Measurements from ENCODE around the gene OTULIN. TPM values are rescaled to one million over a fixed set of nuclear protein-coding genes. Genes with fewer than 3 reads are reported as not detected.

OTULIN gene
- total and polyA plus RNA-seq, 2 of the 8 experiments (the other 6 are each of a cell fraction or from before 2014, with no cell fraction given), result 5.2 to 34.8 TPM

DNA sequence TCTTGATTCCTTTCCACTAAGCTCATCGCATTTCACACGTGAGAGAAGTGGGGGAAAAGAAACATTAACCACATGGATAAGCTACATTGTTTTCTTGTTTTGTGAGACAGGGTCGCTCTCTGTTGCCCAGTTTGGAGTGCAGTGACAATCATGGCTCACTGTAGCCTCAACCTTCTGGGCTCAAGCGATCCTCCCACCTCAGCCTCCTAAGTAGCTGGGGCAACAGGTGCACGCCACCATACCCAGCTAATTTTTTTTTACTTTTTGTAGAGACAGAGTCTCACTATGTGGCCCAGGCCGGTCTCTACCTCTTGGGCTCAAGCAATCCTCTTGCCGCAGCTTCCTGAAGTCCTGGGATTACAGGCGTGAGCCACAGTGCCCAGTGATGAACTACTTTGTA is 2.8 kb downstream of the OTULIN start (continued):
- TF ChIP-seq, protein P1, sequence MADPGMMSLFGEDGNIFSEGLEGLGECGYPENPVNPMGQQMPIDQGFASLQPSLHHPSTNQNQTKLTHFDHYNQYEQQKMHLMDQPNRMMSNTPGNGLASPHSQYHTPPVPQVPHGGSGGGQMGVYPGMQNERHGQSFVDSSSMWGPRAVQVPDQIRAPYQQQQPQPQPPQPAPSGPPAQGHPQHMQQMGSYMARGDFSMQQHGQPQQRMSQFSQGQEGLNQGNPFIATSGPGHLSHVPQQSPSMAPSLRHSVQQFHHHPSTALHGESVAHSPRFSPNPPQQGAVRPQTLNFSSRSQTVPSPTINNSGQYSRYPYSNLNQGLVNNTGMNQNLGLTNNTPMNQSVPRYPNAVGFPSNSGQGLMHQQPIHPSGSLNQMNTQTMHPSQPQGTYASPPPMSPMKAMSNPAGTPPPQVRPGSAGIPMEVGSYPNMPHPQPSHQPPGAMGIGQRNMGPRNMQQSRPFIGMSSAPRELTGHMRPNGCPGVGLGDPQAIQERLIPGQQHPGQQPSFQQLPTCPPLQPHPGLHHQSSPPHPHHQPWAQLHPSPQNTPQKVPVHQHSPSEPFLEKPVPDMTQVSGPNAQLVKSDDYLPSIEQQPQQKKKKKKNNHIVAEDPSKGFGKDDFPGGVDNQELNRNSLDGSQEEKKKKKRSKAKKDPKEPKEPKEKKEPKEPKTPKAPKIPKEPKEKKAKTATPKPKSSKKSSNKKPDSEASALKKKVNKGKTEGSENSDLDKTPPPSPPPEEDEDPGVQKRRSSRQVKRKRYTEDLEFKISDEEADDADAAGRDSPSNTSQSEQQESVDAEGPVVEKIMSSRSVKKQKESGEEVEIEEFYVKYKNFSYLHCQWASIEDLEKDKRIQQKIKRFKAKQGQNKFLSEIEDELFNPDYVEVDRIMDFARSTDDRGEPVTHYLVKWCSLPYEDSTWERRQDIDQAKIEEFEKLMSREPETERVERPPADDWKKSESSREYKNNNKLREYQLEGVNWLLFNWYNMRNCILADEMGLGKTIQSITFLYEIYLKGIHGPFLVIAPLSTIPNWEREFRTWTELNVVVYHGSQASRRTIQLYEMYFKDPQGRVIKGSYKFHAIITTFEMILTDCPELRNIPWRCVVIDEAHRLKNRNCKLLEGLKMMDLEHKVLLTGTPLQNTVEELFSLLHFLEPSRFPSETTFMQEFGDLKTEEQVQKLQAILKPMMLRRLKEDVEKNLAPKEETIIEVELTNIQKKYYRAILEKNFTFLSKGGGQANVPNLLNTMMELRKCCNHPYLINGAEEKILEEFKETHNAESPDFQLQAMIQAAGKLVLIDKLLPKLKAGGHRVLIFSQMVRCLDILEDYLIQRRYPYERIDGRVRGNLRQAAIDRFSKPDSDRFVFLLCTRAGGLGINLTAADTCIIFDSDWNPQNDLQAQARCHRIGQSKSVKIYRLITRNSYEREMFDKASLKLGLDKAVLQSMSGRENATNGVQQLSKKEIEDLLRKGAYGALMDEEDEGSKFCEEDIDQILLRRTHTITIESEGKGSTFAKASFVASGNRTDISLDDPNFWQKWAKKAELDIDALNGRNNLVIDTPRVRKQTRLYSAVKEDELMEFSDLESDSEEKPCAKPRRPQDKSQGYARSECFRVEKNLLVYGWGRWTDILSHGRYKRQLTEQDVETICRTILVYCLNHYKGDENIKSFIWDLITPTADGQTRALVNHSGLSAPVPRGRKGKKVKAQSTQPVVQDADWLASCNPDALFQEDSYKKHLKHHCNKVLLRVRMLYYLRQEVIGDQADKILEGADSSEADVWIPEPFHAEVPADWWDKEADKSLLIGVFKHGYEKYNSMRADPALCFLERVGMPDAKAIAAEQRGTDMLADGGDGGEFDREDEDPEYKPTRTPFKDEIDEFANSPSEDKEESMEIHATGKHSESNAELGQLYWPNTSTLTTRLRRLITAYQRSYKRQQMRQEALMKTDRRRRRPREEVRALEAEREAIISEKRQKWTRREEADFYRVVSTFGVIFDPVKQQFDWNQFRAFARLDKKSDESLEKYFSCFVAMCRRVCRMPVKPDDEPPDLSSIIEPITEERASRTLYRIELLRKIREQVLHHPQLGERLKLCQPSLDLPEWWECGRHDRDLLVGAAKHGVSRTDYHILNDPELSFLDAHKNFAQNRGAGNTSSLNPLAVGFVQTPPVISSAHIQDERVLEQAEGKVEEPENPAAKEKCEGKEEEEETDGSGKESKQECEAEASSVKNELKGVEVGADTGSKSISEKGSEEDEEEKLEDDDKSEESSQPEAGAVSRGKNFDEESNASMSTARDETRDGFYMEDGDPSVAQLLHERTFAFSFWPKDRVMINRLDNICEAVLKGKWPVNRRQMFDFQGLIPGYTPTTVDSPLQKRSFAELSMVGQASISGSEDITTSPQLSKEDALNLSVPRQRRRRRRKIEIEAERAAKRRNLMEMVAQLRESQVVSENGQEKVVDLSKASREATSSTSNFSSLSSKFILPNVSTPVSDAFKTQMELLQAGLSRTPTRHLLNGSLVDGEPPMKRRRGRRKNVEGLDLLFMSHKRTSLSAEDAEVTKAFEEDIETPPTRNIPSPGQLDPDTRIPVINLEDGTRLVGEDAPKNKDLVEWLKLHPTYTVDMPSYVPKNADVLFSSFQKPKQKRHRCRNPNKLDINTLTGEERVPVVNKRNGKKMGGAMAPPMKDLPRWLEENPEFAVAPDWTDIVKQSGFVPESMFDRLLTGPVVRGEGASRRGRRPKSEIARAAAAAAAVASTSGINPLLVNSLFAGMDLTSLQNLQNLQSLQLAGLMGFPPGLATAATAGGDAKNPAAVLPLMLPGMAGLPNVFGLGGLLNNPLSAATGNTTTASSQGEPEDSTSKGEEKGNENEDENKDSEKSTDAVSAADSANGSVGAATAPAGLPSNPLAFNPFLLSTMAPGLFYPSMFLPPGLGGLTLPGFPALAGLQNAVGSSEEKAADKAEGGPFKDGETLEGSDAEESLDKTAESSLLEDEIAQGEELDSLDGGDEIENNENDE (IDR thresholded peaks at IDR 0.05; ENCODE audit: insufficient replicate concordance, low read length), result no peak
